WTC11 (cell line): ENCODE results near the gene TBC1D20. TPM values are rescaled to one million over a fixed set of nuclear protein-coding genes. Genes with fewer than 3 reads are reported as not detected.

Source experiments
- ATAC-seq: fragments of 200-7000 bp; cut with Tn5 transposase; 2 replicates; pipeline ENCODE4 v1.10.0; 2021; ENCODE audit warnings: mild to moderate bottlenecking, moderate library complexity
- CTCF ChIA-PET: fragments of 300-600 bp; sonication (Branson Sonifier 250); formaldehyde crosslinking; loops from one replicate; lab custom pipeline; 2021; ENCODE audit warnings: antibody characterized with exemption; lab: Charles Lee
- POLR2A ChIA-PET: fragments of 350-600 bp; sonication (Branson Sonifier 250); formaldehyde crosslinking; loops from one replicate; lab custom pipeline; 2021; ENCODE audit warnings: antibody characterized with exemption; lab: Charles Lee
- DNase-seq: peaks from one replicate; pipeline ENCODE4 v3.0.0; 2021; ENCODE audit warnings: low spot score
- H3K27ac Mint-ChIP-seq: 2 replicates; pipeline ENCODE4 v1.8.0; 2021; ENCODE audit warnings: mixed read lengths
- H3K27me3 Mint-ChIP-seq: 2 replicates; pipeline ENCODE4 v1.8.0; 2021; ENCODE audit warnings: low read depth, mild to moderate bottlenecking, moderate library complexity, mixed read lengths
- H3K36me3 Mint-ChIP-seq: 2 replicates; pipeline ENCODE4 v1.8.0; 2021; ENCODE audit warnings: mixed read lengths
- H3K4me1 Mint-ChIP-seq: 2 replicates; pipeline ENCODE4 v1.8.0; 2022; ENCODE audit warnings: mixed read lengths
- H3K4me3 Mint-ChIP-seq: 2 replicates; pipeline ENCODE4 v1.8.0; 2021; ENCODE audit warnings: mild to moderate bottlenecking, moderate library complexity, mixed read lengths
- H3K9me3 Mint-ChIP-seq: 2 replicates; pipeline ENCODE4 v1.8.0; 2021; ENCODE audit warnings: mixed read lengths
- CREB1 ChIP-seq: sonication (generic); formaldehyde crosslinking; IDR thresholded peaks from 2 replicates; pipeline ENCODE4 v1.8.0; 2023; ENCODE audit warnings: mild to moderate bottlenecking, missing genetic modification reagents
- CTCF ChIP-seq: fragments of 200-600 bp; IDR thresholded peaks from 2 replicates; pipeline ENCODE4 v1.8.0; 2022; ENCODE audit warnings: antibody characterized with exemption
- GABPB1 ChIP-seq: sonication (generic); formaldehyde crosslinking; IDR thresholded peaks from 2 replicates; pipeline ENCODE4 v1.8.1; 2023; ENCODE audit warnings: mild to moderate bottlenecking, missing genetic modification reagents
- NFE2L1 ChIP-seq: sonication (generic); formaldehyde crosslinking; IDR thresholded peaks from 2 replicates; pipeline ENCODE4 v1.8.1; 2023; ENCODE audit warnings: missing genetic modification reagents
- ZNF317 ChIP-seq: sonication (generic); formaldehyde crosslinking; IDR thresholded peaks from 2 replicates; pipeline ENCODE4 v1.8.1; 2023; ENCODE audit warnings: low read depth, mild to moderate bottlenecking, moderate library complexity, missing genetic modification reagents, borderline replicate concordance
- ZNF512 ChIP-seq: sonication (generic); formaldehyde crosslinking; IDR thresholded peaks from 2 replicates; pipeline ENCODE4 v1.8.1; 2022; ENCODE audit warnings: missing genetic modification reagents, borderline replicate concordance
- total RNA-seq: library from RNA; stranded (reverse); gene quantifications from 3 replicates; pipeline ENCODE4 v1.2.3, GENCODE V29; 2021
- TF ChIP-seq, protein P1 (sequence below): sonication (generic); formaldehyde crosslinking; IDR thresholded peaks from 2 replicates; pipeline ENCODE4 v1.8.1; 2023; ENCODE audit warnings: mild to moderate bottlenecking, missing genetic modification reagents, borderline replicate concordance
- TF ChIP-seq, protein P2 (sequence below): sonication (generic); formaldehyde crosslinking; IDR thresholded peaks from 2 replicates; pipeline ENCODE4 v1.8.0; 2022; ENCODE audit warnings: mild to moderate bottlenecking, missing genetic modification reagents

Gene TBC1D20
- total RNA-seq, 1 experiment from 2014 or later: 14.6 TPM

DNA sequence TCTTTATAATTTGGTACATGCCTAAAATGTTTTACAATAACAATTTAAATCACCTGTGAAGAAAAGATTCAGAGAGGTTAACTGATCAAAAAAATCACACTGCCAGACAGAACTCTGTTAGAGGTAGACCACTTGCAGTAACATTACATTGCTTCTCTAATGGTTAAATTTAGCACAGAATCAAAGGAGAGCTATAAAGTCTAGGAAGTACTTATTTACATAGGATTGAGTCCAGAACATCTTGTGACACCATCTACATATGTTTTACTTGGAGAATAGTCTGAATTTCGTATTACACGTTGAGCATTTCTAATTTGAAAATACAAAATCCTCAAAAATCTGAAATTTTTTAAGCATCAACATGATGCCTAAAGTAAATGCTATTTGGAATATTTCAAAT, 17.2 kb upstream of the TBC1D20 start (continued):
- TF ChIP-seq NFE2L1 (CRISPR knock-in tag): no peak
- TF ChIP-seq ZNF512 (CRISPR knock-in tag): no peak
- no peak for TF ChIP-seq ZNF317 (CRISPR knock-in tag)
- TF ChIP-seq CREB1 (CRISPR knock-in tag): no peak
- TF ChIP-seq, protein P1, sequence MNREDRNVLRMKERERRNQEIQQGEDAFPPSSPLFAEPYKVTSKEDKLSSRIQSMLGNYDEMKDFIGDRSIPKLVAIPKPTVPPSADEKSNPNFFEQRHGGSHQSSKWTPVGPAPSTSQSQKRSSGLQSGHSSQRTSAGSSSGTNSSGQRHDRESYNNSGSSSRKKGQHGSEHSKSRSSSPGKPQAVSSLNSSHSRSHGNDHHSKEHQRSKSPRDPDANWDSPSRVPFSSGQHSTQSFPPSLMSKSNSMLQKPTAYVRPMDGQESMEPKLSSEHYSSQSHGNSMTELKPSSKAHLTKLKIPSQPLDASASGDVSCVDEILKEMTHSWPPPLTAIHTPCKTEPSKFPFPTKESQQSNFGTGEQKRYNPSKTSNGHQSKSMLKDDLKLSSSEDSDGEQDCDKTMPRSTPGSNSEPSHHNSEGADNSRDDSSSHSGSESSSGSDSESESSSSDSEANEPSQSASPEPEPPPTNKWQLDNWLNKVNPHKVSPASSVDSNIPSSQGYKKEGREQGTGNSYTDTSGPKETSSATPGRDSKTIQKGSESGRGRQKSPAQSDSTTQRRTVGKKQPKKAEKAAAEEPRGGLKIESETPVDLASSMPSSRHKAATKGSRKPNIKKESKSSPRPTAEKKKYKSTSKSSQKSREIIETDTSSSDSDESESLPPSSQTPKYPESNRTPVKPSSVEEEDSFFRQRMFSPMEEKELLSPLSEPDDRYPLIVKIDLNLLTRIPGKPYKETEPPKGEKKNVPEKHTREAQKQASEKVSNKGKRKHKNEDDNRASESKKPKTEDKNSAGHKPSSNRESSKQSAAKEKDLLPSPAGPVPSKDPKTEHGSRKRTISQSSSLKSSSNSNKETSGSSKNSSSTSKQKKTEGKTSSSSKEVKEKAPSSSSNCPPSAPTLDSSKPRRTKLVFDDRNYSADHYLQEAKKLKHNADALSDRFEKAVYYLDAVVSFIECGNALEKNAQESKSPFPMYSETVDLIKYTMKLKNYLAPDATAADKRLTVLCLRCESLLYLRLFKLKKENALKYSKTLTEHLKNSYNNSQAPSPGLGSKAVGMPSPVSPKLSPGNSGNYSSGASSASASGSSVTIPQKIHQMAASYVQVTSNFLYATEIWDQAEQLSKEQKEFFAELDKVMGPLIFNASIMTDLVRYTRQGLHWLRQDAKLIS (CRISPR knock-in tag): no peak

DNA sequence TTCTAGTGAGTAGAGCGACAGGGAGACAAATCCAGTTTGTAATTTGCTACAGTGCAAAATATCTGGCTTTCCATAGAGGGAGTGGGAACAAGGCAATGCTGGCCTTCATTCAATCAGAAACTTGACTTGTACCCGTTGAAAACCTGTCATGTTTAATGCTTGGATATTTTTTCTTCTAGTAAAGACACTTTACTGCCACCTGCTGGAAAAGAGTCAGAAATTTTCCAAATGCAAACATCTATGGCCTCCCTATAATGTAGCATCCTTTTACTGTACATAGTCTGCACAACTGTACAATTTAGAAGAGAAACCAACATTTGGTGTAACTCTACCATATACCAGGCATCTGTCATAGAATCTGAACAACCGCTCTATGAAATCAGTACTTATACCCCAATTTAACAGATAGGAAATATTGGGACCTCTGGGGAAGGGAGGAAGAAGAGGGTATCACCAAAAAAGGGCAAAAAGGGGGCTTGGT, 16.7 kb upstream of the TBC1D20 start:
- TF ChIP-seq ZNF512 (CRISPR knock-in tag): no peak
- TF ChIP-seq ZNF317 (CRISPR knock-in tag): no peak
- peak; percentile 36 for TF ChIP-seq CTCF
- DNase-seq: no peak
- POLR2A ChIA-PET: no interaction called here
- no peak overlapping the region for H3K27ac Mint-ChIP-seq
- H3K4me1 Mint-ChIP-seq: no peaks in the 10 kb centered on the region
- H3K9me3 Mint-ChIP-seq: peaks cover 3% of the 10 kb centered on the region; the same call in 1 of the 2 replicates
- CTCF ChIA-PET: no interaction called here
- H3K27me3 Mint-ChIP-seq: no peaks in the 10 kb centered on the region
- ATAC-seq: peak; percentile 49
- H3K36me3 Mint-ChIP-seq: peaks cover 56% of the 10 kb centered on the region
- H3K4me3 Mint-ChIP-seq: no peak overlapping the region

- CTCF ChIA-PET: interaction anchor here (0.6 kb wide), 1 partner anchor 9 kb away, joined by 5 read pairs; no protein-coding TSS in a partner anchor
- POLR2A ChIA-PET: no interaction called here
- Mint-ChIP-seq H3K4me1 (no peaks in the 10 kb centered on the region), H3K36me3 (peaks cover 54% of the 10 kb centered on the region), H3K4me3 (no peak overlapping the region), H3K27ac (no peak overlapping the region), H3K27me3 (peaks cover 4% of the 10 kb centered on the region), H3K9me3 (peaks cover 9% of the 10 kb centered on the region)
- TF ChIP-seq, protein P2, sequence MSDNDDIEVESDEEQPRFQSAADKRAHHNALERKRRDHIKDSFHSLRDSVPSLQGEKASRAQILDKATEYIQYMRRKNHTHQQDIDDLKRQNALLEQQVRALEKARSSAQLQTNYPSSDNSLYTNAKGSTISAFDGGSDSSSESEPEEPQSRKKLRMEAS (CRISPR knock-in tag): no peak
- peak; percentile 57; the same call in 1 of the 2 replicates for TF ChIP-seq GABPB1 (CRISPR knock-in tag)
- DNase-seq (no peak), ATAC-seq (no peak)
These were observed 15.9 kb upstream of the TBC1D20 start for GRCh38 chr20:478010-478948.
